Activated T-helper 2 cell treated with anti-CD3 and anti-CD28 coated beads, Interferon-gamma antibody, Interleukin-2, Interleukin-4, amounts not matched to agents 10 μg/mL and 5 μg/mL and 100 μg/mL, durations not matched to agents 14 hours and 24 hours and 36 hours (primary cell): ENCODE data around the gene GEMIN2. TPM values are rescaled to one million over a fixed set of nuclear protein-coding genes. Genes with fewer than 3 reads are reported as not detected.
"Not testable (repeated sequence)": the region's sequence is repeated elsewhere in the genome, so short reads cannot be mapped to it uniquely, and the experiment has no call there.

Experiments
- DNase-seq: peaks from one replicate; pipeline ENCODE4 v3.0.0; 2021; ENCODE audit warnings: low spot score
- H3K27ac Mint-ChIP-seq: one replicate; pipeline ENCODE4 v1.8.0; 2021; ENCODE audit warnings: mixed read lengths
- H3K27me3 Mint-ChIP-seq: one replicate; pipeline ENCODE4 v1.8.0; 2021; ENCODE audit warnings: low read depth, mixed read lengths
- H3K36me3 Mint-ChIP-seq: one replicate; pipeline ENCODE4 v1.8.0; 2021; ENCODE audit warnings: low read depth, mixed read lengths
- H3K4me1 Mint-ChIP-seq: one replicate; pipeline ENCODE4 v1.8.0; 2021; ENCODE audit warnings: low read depth, mixed read lengths
- H3K4me3 Mint-ChIP-seq: one replicate; pipeline ENCODE4 v1.8.0; 2021; ENCODE audit warnings: low read depth, mild to moderate bottlenecking, moderate library complexity, mixed read lengths
- H3K9me3 Mint-ChIP-seq: one replicate; pipeline ENCODE4 v1.8.0; 2021; ENCODE audit warnings: mixed read lengths
- intact Hi-C: fragments of 100-400 bp; cut with micrococcal nuclease; formaldehyde crosslinking; loops from one replicate; pipeline ENCODE4 v1.15.1; 2023
- total RNA-seq: library from RNA; stranded (reverse); gene quantifications from 2 replicates; pipeline ENCODE4 v1.2.3, GENCODE V29; 2022

GEMIN2 gene
- total RNA-seq, 1 donor from 2014 or later: 22.0 TPM

DNA sequence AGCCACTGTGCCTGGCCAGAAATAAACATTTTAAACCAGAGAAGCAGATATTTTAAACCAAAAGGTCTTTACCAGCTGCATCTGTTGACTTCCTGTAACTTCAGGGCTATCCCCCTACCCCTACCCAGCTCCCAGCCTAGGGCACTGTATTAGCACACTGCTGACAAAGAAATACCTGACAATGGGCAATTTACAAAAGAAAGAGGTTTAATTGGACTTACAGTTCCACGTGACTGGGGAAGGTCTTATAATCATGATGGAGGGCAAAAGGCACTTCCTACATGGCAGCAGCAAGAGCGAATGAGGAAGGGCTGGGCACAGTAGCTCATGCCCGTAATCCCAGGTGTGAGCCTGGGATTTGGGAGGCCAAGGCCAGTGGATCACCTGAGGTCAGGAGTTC lies 26.0 kb downstream of the GEMIN2 start:
- intact Hi-C loops: no loop called here
- H3K9me3 Mint-ChIP-seq: peaks cover 6% of the 10 kb centered on the region
- H3K27ac Mint-ChIP-seq: no peak overlapping the region
- H3K36me3 Mint-ChIP-seq: peaks cover 55% of the 10 kb centered on the region
- peaks cover 2% of the 10 kb centered on the region for H3K4me1 Mint-ChIP-seq
- no peak for DNase-seq
- H3K4me3 Mint-ChIP-seq: no peak overlapping the region
- no peaks in the 10 kb centered on the region for H3K27me3 Mint-ChIP-seq

DNA sequence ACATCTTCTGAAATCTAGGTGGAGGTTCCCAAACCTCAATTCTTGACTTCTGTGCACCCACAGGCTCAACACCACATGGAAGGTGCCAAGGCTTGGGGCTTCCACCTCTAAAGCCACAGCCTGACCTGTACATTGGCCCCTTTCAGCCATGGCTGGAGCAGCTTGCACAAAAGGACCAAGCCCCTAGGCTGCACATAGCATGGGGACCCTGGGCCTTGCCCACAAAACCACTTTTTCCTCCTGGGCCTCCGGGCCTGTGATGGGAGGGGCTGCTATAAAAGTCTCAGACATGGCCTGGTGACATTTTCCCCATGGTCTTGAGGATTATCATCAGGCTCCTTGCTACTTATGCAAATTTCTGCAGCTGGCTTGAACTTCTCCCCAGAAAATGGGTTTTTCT lies 27.5 kb downstream of the GEMIN2 start:
- H3K4me1 Mint-ChIP-seq, intact Hi-C loops: not testable (repeated sequence)

DNA sequence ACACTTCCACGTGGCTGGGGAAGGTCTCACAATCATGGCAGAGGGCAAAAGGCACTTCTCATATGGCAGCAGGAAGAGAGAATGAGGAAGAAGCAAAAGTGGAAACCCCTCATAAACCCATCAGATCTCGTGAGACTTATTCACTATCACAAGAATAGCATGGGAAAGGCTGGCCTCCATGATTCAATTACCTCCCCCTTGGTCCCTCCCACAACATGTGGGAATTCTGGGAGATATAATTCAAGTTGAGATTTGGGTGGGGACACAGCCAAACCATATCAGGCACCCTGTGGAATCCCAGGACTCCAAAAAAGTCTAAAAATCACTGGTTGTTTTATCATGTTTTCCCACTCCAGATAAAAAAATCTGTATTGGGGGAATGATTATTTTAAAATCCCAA lies 29.1 kb downstream of the GEMIN2 start:
- H3K4me1 Mint-ChIP-seq, H3K27me3 Mint-ChIP-seq, intact Hi-C loops, H3K9me3 Mint-ChIP-seq, H3K27ac Mint-ChIP-seq, DNase-seq, H3K4me3 Mint-ChIP-seq: not testable (repeated sequence)
- peaks cover 53% of the 10 kb centered on the region for H3K36me3 Mint-ChIP-seq

More for the DNA sequence above, 27.5 kb downstream of the GEMIN2 start:
- H3K27me3 Mint-ChIP-seq, H3K9me3 Mint-ChIP-seq, H3K27ac Mint-ChIP-seq, H3K4me3 Mint-ChIP-seq, DNase-seq: not testable (repeated sequence)
- H3K36me3 Mint-ChIP-seq: peaks cover 53% of the 10 kb centered on the region

DNA sequence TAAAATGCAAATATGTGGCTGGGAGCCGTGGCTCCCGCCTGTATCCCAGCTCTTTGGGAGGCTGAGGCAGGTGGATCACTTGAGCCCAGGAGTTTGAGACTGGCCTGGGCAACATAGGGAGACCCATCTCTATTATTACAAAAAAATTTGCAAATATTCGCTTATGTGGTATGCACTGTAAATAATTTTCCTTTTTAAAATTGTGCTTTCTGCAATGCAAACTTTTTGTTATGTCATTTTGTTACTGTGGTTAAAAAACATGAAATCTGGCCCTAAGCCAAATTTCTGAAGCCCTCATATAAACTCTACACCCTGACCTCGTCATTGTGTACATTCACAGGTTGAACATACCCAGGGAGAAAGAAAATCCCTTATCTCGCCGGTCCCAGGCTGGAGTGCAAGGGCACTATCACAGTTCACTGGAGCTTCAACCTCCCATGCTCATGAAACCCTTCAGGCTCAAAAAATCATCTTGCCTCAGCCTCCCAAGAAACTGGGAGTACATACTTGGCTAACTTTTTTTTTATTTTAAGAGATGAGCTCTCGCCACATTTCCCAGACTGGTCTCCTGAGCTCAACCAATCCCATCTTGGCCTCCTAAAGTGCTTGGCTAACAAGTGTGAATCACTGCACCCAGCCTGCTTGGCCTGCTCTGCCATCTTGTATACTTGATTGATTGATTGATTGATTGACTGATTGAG lies 31.3 kb downstream of the GEMIN2 start:
- Mint-ChIP-seq H3K36me3 (peaks cover 49% of the 10 kb centered on the region), H3K27me3 (no peaks in the 10 kb centered on the region), H3K9me3 (peaks cover 6% of the 10 kb centered on the region), H3K27ac (no peak overlapping the region), H3K4me3 (no peak overlapping the region), H3K4me1 (no peaks in the 10 kb centered on the region)
- DNase-seq: no peak
- intact Hi-C loops: no loop called here

DNA sequence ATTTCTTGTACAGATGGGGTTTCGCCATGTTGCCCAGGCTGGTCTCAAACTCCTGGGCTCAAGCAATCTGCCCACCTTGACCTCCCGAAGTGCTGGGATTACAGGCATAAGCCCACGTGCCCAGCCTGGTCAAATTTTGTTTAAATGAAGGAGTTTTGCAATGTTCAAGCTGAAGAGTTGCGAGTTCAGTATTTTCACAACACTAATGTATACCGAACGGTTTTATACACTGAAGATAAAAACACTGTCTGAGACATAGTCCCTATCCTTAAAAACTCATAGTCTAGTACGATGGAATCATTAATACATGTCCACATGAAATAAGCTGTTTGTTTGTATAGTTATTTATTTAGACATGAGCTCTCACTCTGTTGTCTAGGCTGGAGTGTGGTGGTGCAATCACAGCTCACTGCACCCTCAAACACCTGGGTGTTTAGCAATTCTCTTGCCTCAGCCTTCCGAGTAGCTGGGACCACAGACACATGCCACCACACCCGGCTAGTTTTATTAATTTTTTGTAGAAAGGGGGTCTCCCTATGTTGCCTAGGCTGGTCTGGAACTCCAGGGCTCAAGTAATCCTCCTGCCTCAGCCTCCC lies 40.6 kb downstream of the GEMIN2 start:
- DNase-seq: no peak
- intact Hi-C loops: no loop called here
- H3K4me1 Mint-ChIP-seq: peaks cover 5% of the 10 kb centered on the region
- no peak overlapping the region for H3K27ac Mint-ChIP-seq
- no peaks in the 10 kb centered on the region for H3K27me3 Mint-ChIP-seq
- H3K9me3 Mint-ChIP-seq: no peaks in the 10 kb centered on the region
- H3K4me3 Mint-ChIP-seq: no peak overlapping the region
- peaks cover 42% of the 10 kb centered on the region for H3K36me3 Mint-ChIP-seq

DNA sequence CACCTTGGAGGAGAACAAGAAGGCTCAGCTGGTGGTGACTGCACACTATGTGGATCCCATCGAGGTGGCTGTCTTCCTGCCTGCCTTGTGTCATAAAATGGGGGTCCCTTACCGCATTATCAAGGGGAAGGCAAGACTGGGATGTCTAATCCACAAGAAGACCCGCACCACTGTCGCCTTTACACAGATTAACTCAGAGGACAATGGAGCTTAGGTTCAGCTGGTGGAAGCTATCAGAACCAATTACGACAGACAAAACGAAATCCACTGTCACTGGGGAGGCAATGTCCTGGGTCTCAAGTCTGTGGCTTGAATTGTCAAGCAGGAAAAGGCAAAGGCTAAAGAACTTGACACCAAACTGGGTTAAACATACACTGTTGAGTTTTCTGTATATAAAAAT lies 43.4 kb downstream of the GEMIN2 start:
- H3K4me3 Mint-ChIP-seq: no peak overlapping the region
- peaks cover 47% of the 10 kb centered on the region for H3K36me3 Mint-ChIP-seq
- no peak for DNase-seq
- no peaks in the 10 kb centered on the region for H3K9me3 Mint-ChIP-seq
- intact Hi-C loops: no loop called here
- no peak overlapping the region for H3K27ac Mint-ChIP-seq
- peaks cover 4% of the 10 kb centered on the region for H3K4me1 Mint-ChIP-seq
- H3K27me3 Mint-ChIP-seq: no peaks in the 10 kb centered on the region

DNA sequence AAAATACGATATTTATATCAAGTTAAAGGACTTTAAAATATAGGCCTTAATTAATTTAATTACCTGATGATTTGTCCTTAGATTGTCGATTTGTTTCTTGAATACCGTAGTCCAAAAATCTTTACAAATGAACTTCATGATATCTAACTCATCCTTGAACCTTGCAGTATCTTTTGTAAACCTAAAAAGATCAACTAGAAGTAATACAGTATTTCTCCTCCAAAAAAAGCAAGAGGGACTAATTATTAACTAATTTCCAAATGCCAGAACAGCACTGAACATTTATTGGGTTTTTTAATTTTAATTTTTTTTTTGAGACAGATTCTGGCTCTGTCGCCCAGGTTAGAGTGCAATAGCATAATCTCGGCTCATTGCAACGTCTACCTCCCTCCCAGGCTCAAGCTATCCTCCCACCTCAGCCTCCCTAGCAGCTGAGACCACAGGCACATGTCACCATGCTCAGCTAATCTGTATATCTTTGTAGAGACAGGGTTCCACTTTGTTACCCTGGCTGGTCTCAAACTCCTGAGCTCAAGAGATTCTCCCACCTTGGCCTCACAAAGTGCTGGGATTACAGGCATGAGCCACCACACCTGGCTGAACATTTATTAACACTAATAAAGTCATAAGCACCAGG lies 44.2 kb downstream of the GEMIN2 start:
- no peaks in the 10 kb centered on the region for H3K9me3 Mint-ChIP-seq
- H3K36me3 Mint-ChIP-seq: peaks cover 50% of the 10 kb centered on the region
- intact Hi-C loops: no loop called here
- no peak overlapping the region for H3K27ac Mint-ChIP-seq
- no peak for DNase-seq
- H3K4me3 Mint-ChIP-seq: no peak overlapping the region
- H3K4me1 Mint-ChIP-seq: peaks cover 2% of the 10 kb centered on the region
- no peaks in the 10 kb centered on the region for H3K27me3 Mint-ChIP-seq

DNA sequence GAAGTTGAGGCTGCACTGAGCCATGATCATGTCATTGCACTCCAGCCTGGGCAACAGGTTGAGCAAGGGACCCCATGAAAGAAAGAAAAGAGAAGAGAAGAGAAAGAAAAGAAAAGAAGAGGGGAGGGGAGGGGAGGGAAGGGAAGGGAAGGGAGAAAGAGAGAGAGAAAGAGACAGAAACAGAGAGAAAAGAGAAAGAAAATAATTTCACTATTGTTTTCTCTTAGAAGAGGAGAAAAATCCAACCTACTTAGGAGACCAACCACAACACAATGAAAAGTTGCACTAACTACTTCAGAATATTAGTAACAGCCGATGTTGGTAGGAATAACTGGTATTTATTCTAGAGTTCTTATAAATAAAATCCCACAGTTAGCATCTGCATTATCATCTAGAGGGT lies 46.4 kb downstream of the GEMIN2 start:
- H3K9me3 Mint-ChIP-seq: no peaks in the 10 kb centered on the region
- DNase-seq: no peak
- peaks cover 48% of the 10 kb centered on the region for H3K36me3 Mint-ChIP-seq
- H3K4me1 Mint-ChIP-seq: peaks cover 10% of the 10 kb centered on the region
- no peak overlapping the region for H3K27ac Mint-ChIP-seq
- H3K27me3 Mint-ChIP-seq: no peaks in the 10 kb centered on the region
- intact Hi-C loops: no loop called here
- no peak overlapping the region for H3K4me3 Mint-ChIP-seq

DNA sequence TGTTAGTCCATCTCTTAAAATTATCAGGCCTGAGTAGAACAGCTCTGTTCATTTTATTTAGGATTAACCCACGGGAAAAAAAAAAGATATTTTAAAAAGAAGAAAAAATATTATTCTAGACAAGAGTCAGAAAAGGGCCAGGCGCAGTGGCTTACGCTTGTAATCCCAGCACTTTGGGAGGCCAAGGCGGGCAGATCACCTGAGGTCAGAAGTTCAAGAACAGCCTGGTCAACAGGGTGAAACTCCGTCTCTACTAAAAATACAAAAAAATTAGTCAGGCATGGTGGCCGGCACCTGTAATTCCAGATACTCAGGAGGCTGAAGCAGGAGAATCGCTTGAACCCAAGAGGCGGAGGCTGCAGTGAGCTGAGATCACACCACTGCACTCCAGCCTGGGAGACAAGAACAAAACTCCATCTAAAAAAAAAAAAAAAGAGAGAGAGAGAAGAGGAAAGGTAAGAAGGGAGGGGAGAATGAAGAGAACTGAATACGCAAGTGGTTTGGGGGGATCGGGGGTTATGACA lies 53.7 kb downstream of the GEMIN2 start:
- intact Hi-C loops, DNase-seq, H3K9me3 Mint-ChIP-seq, H3K27ac Mint-ChIP-seq, H3K27me3 Mint-ChIP-seq: not testable (repeated sequence)
- H3K4me1 Mint-ChIP-seq: peaks cover 38% of the 10 kb centered on the region
- H3K4me3 Mint-ChIP-seq: peak overlapping the region; percentile 14
- peaks cover 30% of the 10 kb centered on the region for H3K36me3 Mint-ChIP-seq

DNA sequence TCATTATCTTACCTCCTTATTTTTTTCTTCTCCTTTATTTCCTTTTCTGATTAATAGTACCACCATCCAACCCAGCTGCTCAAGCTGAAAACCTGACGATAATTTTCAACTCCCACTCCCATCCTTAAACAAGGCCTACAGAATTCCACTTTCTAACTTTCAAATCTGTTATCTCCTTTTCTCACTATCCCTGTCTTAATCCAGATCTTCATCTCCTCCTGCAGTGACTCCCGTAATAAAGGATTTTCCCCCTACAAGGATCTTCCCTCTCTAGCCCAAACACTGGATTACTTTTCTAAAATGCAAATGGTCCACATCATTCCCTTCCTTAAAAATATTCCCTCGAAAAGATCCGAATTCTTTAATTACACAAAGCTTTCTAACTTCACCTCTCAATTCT lies 54.5 kb downstream of the GEMIN2 start:
- intact Hi-C loops: no loop called here
- Mint-ChIP-seq H3K9me3 (no peaks in the 10 kb centered on the region), H3K4me1 (peaks cover 38% of the 10 kb centered on the region), H3K36me3 (peaks cover 26% of the 10 kb centered on the region), H3K27ac (no peak overlapping the region), H3K27me3 (no peaks in the 10 kb centered on the region), H3K4me3 (peak overlapping the region; percentile 90)
- DNase-seq: no peak

DNA sequence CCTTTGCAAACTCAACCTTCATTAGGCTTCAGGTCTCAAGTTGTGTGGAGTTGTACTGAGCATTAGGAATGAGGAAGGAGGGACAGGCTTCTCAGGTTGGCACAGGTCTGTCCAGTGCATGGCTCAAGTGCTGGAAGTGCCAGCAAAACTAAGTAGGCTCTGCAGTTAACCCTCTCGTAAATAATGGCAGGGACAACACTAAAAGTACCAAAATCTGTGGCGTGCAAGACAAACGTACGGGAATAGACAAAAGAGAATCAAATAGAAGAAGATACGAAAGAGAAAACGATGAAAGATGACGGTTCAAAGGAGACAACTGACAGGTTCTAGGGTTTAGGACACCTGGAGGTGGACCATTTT lies 55.4 kb downstream of the GEMIN2 start:
- Mint-ChIP-seq H3K36me3 (peaks cover 21% of the 10 kb centered on the region), H3K4me3 (peak overlapping the region; percentile 90), H3K9me3 (no peaks in the 10 kb centered on the region), H3K27ac (peak overlapping the region; percentile 96), H3K4me1 (peaks cover 40% of the 10 kb centered on the region), H3K27me3 (no peaks in the 10 kb centered on the region)
- intact Hi-C loops: no loop called here
- DNase-seq: no peak

DNA sequence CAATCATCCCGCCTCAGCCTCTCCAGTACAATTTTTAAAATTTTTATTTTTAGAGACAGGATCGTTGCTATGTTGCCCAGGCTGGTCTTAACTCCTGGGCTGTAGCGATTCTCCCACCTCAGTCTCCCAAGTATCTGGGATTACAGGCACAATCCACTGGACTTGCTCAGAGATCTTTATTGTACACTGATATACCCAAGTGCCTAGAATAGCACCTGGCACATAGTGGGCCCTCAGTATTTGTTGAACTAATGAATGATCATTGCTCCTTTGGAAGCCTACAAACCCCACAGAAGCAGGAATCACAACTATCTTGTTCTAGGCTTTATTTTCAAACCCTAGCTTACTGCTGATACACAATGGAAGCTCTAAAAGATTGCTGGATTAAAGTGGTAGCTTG lies 59.1 kb downstream of the GEMIN2 start:
- peak overlapping the region; percentile 3 for H3K4me3 Mint-ChIP-seq
- peaks cover 8% of the 10 kb centered on the region for H3K36me3 Mint-ChIP-seq
- no peak for DNase-seq
- H3K27me3 Mint-ChIP-seq: no peaks in the 10 kb centered on the region
- no peaks in the 10 kb centered on the region for H3K9me3 Mint-ChIP-seq
- peaks cover 34% of the 10 kb centered on the region for H3K4me1 Mint-ChIP-seq
- H3K27ac Mint-ChIP-seq: peak overlapping the region; percentile 57
- intact Hi-C loops: loop anchor here (5.0 kb wide), 1 partner anchor 274 kb away; no protein-coding TSS in a partner anchor
